K562 (cell line): Measurements from ENCODE around the gene APC2. TPM values are rescaled to one million over a fixed set of nuclear protein-coding genes. Genes with fewer than 3 reads are reported as not detected.

Experiments used
- CBFB ChIP-seq: sonication (generic); formaldehyde crosslinking; IDR thresholded peaks from 2 replicates; pipeline ENCODE4 v1.4.0; 2020; ENCODE audit warnings: mild to moderate bottlenecking, missing genetic modification reagents
- CHD2 ChIP-seq: IDR thresholded peaks from 2 replicates; pipeline ENCODE4 v1.6.1; 2011; ENCODE audit warnings: low read depth, low read length
- KLF6 ChIP-seq: fragments of 250-450 bp; sonication (Bioruptor Pico); IDR thresholded peaks from 2 replicates; pipeline ENCODE4 v1.4.0; 2020; ENCODE audit warnings: mild to moderate bottlenecking, moderate library complexity, borderline replicate concordance
- LARP7 ChIP-seq: fragments of 450-650 bp; IDR thresholded peaks from 2 replicates; pipeline ENCODE4 v1.6.1; 2016
- NFE2 ChIP-seq: IDR thresholded peaks from 2 replicates; pipeline ENCODE4 v1.6.1; 2014; ENCODE audit warnings: antibody characterized with exemption, low read depth
- RBM15 ChIP-seq: fragments of 200-400 bp; formaldehyde crosslinking; IDR thresholded peaks from 2 replicates; pipeline ENCODE4 v1.6.1; 2018; ENCODE audit warnings: mild to moderate bottlenecking, low read length, moderate library complexity; ENCODE audit not compliant: insufficient read depth
- TAF15 ChIP-seq: fragments of 200-400 bp; formaldehyde crosslinking; IDR thresholded peaks from 2 replicates; pipeline ENCODE4 v1.6.1; 2017; ENCODE audit warnings: mild to moderate bottlenecking, low read depth, low read length, moderate library complexity
- ZSCAN29 ChIP-seq: fragments of 450-650 bp; IDR thresholded peaks from 2 replicates; pipeline ENCODE4 v1.6.1; 2017
- ZSCAN32 ChIP-seq: fragments of 450-650 bp; formaldehyde crosslinking; IDR thresholded peaks from 2 replicates; pipeline ENCODE4 v1.4.0; 2020; ENCODE audit warnings: mild to moderate bottlenecking, moderate library complexity
- polyA plus RNA-seq, 8 experiments: library from polyadenylated mRNA; depleted of rRNA in 4 of 8; stranded (reverse) in 5 of 8; unstranded in 3 of 8; fragments of >200 nt; fragmentation: Nextera tagmentation in 2 of 8; fragmentation: Illumina TruSeq in 1 of 8; extraction: Ambion mirVana in 2 of 8; extraction: Trizol in 1 of 8; gene quantifications; 2 replicates each; pipeline versions ENCODE4 v1.2.1 to v1.2.3, GENCODE V29; 2011 to 2014; ENCODE audit warnings: inconsistent platforms in 1 of 8, missing spikeins in 1 of 8
- total RNA-seq, 7 experiments: library from RNA; depleted of rRNA in 6 of 7; stranded (reverse); fragments of >200 nt in 6 of 7; fragmentation: Illumina TruSeq in 2 of 7; extraction: Trizol in 2 of 7; gene quantifications; 2 replicates each; pipeline versions ENCODE4 v1.2.1 to v1.2.3, GENCODE V29; 2011 to 2021; ENCODE audit warnings: low replicate concordance in 1 of 7
- TF ChIP-seq, protein P1 (sequence below): sonication (generic); formaldehyde crosslinking; IDR thresholded peaks from 2 replicates; pipeline ENCODE4 v1.8.0; 2022; ENCODE audit warnings: mild to moderate bottlenecking, missing genetic modification reagents
- TF ChIP-seq, protein P2 (sequence below): fragments of 150-350 bp; conservative IDR thresholded peaks from 2 replicates; pipeline ENCODE4 v1.6.1; 2014; ENCODE audit warnings: low read length
- TF ChIP-seq, protein P3 (sequence below), 2 experiments: fragments of 450-650 bp; conservative IDR thresholded peaks; 2 replicates each; pipeline ENCODE4 v1.6.1; 2017; ENCODE audit warnings: mild to moderate bottlenecking in 2 of 2, moderate library complexity in 2 of 2
- TF ChIP-seq, protein P4 (sequence below): fragments of 450-650 bp; formaldehyde crosslinking; IDR thresholded peaks from 2 replicates; pipeline ENCODE4 v1.4.0; 2022; ENCODE audit warnings: missing genetic modification characterization
- TF ChIP-seq, protein P5 (sequence below), 2 experiments: IDR thresholded peaks in 1 of 2; conservative IDR thresholded peaks in 1 of 2; 2 replicates each; pipeline ENCODE4 v1.6.1; 2016; ENCODE audit warnings: low read depth in 2 of 2, mild to moderate bottlenecking in 1 of 2, missing compliant biosample characterization in 1 of 2, missing genetic modification characterization in 1 of 2, moderate library complexity in 1 of 2

APC2 gene
- total and polyA plus RNA-seq, 9 of the 15 experiments (the other 6 are each of a cell fraction or from before 2014, with no cell fraction given): 0.01 to 0.40 (median 0.05) TPM; not detected in 3

DNA sequence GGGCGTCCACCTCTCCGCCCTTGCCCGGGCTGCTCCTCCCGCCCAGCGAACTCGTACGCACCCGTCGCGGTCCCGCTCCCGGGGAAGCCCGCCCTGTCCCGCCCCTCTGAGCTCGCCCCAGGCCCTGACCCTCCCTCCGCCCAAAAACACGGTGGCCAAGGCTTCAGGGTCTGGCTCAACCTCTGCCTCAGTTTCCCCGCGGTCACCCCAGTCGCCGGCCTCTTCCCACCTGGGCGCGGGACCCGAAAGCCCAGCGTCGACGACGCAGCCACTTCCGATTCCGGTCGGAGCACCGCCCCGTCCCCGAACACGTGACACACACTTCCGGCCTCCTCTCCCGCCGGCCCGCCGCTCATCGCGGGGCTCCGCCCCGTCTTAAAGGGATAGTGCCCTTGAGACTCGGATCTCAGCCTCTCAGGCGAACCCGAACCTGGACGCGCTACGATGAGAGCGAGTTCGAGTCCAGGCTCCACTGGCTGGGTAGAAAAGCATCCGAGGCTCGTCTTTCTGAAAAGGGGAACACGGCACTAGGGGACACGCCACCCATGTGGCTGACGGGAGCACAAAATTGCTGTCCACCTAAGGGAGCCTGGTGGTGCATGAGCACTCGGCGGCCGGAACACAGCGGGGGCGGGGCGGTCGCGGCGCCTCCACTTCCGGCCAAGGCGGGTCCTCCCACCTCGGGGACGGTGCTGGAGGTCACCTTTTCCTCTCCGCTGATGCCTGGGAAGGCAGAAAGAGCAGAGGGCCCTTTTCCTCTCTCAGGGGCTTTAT, 29.2 kb downstream of the APC2 start, which contains the start of gene C19orf25 (continued):
- TF ChIP-seq, protein P1, sequence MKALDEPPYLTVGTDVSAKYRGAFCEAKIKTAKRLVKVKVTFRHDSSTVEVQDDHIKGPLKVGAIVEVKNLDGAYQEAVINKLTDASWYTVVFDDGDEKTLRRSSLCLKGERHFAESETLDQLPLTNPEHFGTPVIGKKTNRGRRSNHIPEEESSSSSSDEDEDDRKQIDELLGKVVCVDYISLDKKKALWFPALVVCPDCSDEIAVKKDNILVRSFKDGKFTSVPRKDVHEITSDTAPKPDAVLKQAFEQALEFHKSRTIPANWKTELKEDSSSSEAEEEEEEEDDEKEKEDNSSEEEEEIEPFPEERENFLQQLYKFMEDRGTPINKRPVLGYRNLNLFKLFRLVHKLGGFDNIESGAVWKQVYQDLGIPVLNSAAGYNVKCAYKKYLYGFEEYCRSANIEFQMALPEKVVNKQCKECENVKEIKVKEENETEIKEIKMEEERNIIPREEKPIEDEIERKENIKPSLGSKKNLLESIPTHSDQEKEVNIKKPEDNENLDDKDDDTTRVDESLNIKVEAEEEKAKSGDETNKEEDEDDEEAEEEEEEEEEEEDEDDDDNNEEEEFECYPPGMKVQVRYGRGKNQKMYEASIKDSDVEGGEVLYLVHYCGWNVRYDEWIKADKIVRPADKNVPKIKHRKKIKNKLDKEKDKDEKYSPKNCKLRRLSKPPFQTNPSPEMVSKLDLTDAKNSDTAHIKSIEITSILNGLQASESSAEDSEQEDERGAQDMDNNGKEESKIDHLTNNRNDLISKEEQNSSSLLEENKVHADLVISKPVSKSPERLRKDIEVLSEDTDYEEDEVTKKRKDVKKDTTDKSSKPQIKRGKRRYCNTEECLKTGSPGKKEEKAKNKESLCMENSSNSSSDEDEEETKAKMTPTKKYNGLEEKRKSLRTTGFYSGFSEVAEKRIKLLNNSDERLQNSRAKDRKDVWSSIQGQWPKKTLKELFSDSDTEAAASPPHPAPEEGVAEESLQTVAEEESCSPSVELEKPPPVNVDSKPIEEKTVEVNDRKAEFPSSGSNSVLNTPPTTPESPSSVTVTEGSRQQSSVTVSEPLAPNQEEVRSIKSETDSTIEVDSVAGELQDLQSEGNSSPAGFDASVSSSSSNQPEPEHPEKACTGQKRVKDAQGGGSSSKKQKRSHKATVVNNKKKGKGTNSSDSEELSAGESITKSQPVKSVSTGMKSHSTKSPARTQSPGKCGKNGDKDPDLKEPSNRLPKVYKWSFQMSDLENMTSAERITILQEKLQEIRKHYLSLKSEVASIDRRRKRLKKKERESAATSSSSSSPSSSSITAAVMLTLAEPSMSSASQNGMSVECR (CRISPR knock-in tag): peak; percentile 93
- TF ChIP-seq ZSCAN32: no peak
- no peak for TF ChIP-seq CBFB (CRISPR knock-in tag)
- TF ChIP-seq KLF6 (CRISPR knock-in tag): 0 out of 2 replicates have a peak, but pooled peaks have one; percentile 53
- no peak for TF ChIP-seq NFE2
- no peak for TF ChIP-seq CHD2
- TF ChIP-seq, protein P2, sequence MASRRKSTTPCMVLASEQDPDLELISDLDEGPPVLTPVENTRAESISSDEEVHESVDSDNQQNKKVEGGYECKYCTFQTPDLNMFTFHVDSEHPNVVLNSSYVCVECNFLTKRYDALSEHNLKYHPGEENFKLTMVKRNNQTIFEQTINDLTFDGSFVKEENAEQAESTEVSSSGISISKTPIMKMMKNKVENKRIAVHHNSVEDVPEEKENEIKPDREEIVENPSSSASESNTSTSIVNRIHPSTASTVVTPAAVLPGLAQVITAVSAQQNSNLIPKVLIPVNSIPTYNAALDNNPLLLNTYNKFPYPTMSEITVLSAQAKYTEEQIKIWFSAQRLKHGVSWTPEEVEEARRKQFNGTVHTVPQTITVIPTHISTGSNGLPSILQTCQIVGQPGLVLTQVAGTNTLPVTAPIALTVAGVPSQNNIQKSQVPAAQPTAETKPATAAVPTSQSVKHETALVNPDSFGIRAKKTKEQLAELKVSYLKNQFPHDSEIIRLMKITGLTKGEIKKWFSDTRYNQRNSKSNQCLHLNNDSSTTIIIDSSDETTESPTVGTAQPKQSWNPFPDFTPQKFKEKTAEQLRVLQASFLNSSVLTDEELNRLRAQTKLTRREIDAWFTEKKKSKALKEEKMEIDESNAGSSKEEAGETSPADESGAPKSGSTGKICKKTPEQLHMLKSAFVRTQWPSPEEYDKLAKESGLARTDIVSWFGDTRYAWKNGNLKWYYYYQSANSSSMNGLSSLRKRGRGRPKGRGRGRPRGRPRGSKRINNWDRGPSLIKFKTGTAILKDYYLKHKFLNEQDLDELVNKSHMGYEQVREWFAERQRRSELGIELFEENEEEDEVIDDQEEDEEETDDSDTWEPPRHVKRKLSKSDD: no peak
- TF ChIP-seq TAF15: no peak
- TF ChIP-seq, protein P3, sequence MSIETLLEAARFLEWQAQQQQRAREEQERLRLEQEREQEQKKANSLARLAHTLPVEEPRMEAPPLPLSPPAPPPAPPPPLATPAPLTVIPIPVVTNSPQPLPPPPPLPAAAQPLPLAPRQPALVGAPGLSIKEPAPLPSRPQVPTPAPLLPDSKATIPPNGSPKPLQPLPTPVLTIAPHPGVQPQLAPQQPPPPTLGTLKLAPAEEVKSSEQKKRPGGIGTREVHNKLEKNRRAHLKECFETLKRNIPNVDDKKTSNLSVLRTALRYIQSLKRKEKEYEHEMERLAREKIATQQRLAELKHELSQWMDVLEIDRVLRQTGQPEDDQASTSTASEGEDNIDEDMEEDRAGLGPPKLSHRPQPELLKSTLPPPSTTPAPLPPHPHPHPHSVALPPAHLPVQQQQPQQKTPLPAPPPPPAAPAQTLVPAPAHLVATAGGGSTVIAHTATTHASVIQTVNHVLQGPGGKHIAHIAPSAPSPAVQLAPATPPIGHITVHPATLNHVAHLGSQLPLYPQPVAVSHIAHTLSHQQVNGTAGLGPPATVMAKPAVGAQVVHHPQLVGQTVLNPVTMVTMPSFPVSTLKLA (conservative IDR thresholded peaks at IDR 0.05): peak; percentile 95 to 96
- TF ChIP-seq RBM15: no peak
- TF ChIP-seq, protein P4, sequence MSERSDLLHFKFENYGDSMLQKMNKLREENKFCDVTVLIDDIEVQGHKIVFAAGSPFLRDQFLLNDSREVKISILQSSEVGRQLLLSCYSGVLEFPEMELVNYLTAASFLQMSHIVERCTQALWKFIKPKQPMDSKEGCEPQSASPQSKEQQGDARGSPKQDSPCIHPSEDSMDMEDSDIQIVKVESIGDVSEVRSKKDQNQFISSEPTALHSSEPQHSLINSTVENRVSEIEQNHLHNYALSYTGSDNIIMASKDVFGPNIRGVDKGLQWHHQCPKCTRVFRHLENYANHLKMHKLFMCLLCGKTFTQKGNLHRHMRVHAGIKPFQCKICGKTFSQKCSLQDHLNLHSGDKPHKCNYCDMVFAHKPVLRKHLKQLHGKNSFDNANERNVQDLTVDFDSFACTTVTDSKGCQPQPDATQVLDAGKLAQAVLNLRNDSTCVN: no peak
- no peak for TF ChIP-seq ZSCAN29
- TF ChIP-seq, protein P5, sequence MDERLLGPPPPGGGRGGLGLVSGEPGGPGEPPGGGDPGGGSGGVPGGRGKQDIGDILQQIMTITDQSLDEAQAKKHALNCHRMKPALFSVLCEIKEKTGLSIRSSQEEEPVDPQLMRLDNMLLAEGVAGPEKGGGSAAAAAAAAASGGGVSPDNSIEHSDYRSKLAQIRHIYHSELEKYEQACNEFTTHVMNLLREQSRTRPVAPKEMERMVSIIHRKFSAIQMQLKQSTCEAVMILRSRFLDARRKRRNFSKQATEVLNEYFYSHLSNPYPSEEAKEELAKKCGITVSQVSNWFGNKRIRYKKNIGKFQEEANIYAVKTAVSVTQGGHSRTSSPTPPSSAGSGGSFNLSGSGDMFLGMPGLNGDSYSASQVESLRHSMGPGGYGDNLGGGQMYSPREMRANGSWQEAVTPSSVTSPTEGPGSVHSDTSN (CRISPR knock-in tag; IDR thresholded peaks at IDR 0.05; ENCODE audit: low read depth): no peak
- TF ChIP-seq, protein P5 (tag; conservative IDR thresholded peaks at IDR 0.05; ENCODE audit: low read depth): peak; percentile 90
- TF ChIP-seq LARP7: no peak
